GM12892 (cell line): ENCODE results near the gene DCST1.

ENCODE experiments used
- POLR2A ChIP-seq: IDR thresholded peaks from 2 replicates; pipeline ENCODE4 v1.6.1; 2011; ENCODE audit warnings: low read depth, low read length, control low read depth
- POLR2AphosphoS5 ChIP-seq: IDR thresholded peaks from 2 replicates; pipeline ENCODE4 v1.6.1; 2011; ENCODE audit warnings: low read depth, low read length, control low read depth
- TAF1 ChIP-seq: IDR thresholded peaks from 2 replicates; pipeline ENCODE4 v1.6.1; 2011; ENCODE audit warnings: low read depth, mild to moderate bottlenecking, control low read depth, low read length, borderline replicate concordance

GRCh38 chr1:155006601-155007101 lies 27.0 kb upstream of the DCST1 start:
- no peak for TF ChIP-seq TAF1
- no peak for TF ChIP-seq POLR2AphosphoS5
- no peak for TF ChIP-seq POLR2A
